Cardiac septum (tissue), 1 donor: ENCODE measurements around the gene KCNJ6. TPM values are rescaled to one million over a fixed set of nuclear protein-coding genes. Genes with fewer than 3 reads are reported as not detected.
A peak's percentile ranks its signal among the peaks of the same experiment; 100 is the strongest.
"Not testable (repeated sequence)": the region's sequence is repeated elsewhere in the genome, so short reads cannot be mapped to it uniquely, and the experiment has no call there.

Experiments used
- DNase-seq: peaks from one replicate; pipeline ENCODE4 v3.0.0-alpha.2; 2020; ENCODE audit warnings: low spot score
- intact Hi-C: fragments of 100-400 bp; cut with DNase I; formaldehyde crosslinking; loops from one replicate; pipeline ENCODE4 v1.14.0; 2022
- total RNA-seq: library from RNA; stranded (reverse); fragmentation: NEBNext Ultra II Directional; extraction: Animal tissue kit (Norgen Biotek cat#: 25700); gene quantifications from one replicate; pipeline ENCODE4 v1.2.1, GENCODE V29; 2021
- donor health status: DM: no; HTN: no; CAD: no.

KCNJ6 gene
- total RNA-seq, 1 donor from 2014 or later = not detected

DNA sequence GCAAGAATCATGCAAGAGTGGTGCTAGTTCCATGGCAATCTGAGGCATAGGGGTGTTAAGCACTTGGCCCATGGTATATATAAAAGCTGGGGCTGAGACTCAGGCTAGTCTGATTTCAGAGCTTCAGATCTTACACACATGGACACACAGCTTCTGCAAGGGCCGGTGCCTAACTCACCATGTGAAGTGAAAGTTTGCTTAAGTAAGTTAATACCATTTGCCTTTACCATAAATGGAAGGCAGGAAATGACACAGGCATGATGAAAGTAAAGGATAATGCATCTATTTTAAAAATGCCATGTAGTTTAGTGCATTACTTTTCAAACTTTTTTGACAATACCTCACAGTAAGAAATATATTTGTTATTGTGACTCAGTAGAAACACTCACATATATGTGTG, 122.6 kb downstream of the KCNJ6 start:
- no peak for DNase-seq
- intact Hi-C loops = no loop called here

GRCh38 chr21:37792046-37792445, 124.2 kb downstream of the KCNJ6 start:
- intact Hi-C loops = no loop called here
- DNase-seq = no peak

GRCh38 chr21:37790905-37791304, 125.4 kb downstream of the KCNJ6 start:
- intact Hi-C loops = no loop called here
- no peak for DNase-seq

GRCh38 chr21:37788503-37788902, 127.8 kb downstream of the KCNJ6 start:
- intact Hi-C loops = no loop called here
- DNase-seq = no peak

DNA sequence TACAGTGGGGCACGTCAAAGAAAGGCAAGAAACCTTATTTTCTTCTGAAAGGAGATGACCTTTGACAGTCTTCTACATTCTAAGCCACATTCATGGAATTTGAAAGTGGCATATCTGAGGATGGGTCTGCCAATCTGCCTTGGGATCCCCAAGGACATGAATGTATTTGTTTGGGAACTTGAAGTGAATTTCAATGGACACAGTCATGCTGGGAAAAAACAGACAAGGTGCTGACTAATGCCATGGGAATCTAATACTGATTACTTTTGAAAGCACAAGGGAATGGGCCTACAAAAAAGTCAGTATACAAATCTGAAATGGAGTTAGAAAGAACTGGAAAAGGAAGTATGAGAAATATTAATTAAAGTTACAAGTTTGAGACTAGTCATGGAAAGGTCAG, 128.8 kb downstream of the KCNJ6 start:
- intact Hi-C loops = no loop called here

GRCh38 chr21:37784591-37785318, 131.5 kb downstream of the KCNJ6 start:
- intact Hi-C loops = no loop called here
- DNase-seq = no peak

More for the DNA sequence above, 128.8 kb downstream of the KCNJ6 start:
- no peak for DNase-seq

GRCh38 chr21:37783016-37783415, 133.2 kb downstream of the KCNJ6 start:
- intact Hi-C loops = no loop called here
- no peak for DNase-seq

DNA sequence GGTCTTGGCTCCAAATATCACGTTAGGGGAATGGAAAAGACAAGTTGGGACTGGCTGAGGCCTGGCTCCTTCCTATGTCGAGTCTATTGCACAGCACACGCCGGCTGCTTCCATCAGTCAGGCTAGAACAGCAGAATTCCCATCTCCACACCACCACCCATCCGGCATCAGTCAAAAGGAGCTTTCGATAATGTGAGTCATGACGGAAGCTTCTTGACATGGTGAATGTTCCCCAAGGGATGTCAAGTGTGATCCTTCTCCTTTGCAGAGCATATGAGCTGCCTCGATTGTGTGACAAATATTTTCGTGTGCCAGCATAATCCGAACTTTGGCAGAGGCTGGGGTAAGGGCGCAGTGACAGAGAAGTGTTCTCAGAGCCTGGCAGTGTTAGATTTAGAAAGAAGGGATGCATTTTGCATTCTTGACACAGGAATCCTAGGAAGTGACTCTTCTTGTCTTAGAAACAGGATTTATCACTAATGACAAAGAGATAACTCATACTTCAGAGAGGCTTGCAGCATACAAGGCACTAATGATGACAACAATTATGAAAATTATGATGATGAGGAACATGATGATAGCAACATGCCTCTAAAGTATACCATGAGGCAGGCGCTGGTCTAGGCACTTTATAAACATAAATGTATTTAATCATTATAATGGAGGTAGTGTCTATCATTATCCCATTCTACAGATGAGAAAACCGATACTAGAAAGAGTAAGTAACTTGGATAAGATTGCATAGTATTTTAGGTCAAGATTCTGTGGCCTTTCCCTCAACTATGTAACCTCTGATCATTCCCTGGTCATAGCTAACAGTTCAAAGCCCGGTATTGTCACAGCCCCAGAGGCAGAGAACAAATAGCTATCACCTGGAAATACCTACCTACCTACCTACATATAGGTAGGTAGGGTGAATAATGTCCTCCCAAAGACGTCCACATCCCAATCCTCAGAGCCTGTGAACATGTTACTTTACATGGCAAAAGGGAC, 135.0 kb downstream of the KCNJ6 start:
- DNase-seq = no peak
- intact Hi-C loops = no loop called here

DNA sequence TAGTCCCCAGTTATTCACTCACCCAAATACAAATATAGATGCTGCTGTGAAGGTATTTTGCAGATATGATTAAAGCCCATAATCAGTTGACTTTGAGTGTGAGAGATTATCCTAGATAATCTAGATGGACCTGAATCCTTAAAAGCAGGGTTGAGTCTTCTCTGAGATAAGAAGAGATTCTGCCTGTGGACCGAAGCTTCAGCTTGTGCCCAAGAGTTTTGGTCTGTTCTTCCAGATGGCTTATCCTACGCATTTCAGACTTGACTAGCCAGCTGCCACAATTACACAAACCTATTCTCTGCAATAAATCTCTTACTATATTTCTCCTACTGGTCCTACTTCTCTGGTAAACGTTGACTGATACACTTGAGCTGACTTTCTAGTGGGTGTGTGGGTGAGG, 145.1 kb downstream of the KCNJ6 start:
- intact Hi-C loops = no loop called here
- DNase-seq = no peak

DNA sequence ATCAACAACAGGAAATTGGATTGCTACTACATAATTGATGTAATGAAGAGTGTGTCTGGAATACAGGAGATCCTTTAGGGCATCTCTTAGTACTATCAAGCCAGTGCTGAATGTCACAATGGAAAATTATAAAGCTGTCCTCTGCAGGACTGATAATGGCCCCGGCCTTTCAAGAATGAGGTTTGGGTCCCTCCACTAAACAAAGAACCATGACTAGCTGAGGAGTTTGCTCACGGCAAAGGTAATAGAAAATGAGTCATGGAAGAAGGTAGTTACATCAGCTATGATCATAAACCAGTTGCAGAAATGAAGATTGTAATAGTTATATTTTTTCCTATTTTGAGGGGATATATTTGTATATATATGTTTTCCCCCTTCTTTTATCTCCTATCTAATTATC, 145.8 kb downstream of the KCNJ6 start:
- no peak for DNase-seq
- intact Hi-C loops = no loop called here

- no peak for DNase-seq
- intact Hi-C loops = no loop called here
Observed at GRCh38 chr21:37769656-37770055, 146.6 kb downstream of the KCNJ6 start.

GRCh38 chr21:37767984-37768383, 148.3 kb downstream of the KCNJ6 start:
- intact Hi-C loops = no loop called here
- no peak for DNase-seq

DNA sequence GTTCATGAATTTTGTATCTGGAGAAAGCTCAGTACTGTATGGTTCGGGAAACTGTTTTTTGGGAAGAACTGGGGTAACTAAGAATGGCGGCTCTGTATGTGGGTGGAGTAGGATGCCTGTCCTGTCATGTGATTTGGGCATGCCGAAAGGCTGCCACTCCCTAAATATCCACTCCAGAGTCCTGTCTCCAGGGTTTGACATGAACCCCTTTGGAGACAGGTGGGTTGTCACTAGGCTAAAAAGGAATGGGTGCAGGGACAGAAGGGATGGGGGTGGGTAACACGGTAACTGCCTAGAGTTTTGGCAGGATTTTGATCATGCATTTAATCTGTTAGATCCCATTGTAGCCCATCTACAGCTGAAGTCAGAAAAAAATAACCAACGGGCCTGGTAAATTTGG, 150.1 kb downstream of the KCNJ6 start:
- intact Hi-C loops = no loop called here
- no peak for DNase-seq

- intact Hi-C loops = no loop called here
- DNase-seq = no peak
Observed at GRCh38 chr21:37765221-37765900, 150.9 kb downstream of the KCNJ6 start.

DNA sequence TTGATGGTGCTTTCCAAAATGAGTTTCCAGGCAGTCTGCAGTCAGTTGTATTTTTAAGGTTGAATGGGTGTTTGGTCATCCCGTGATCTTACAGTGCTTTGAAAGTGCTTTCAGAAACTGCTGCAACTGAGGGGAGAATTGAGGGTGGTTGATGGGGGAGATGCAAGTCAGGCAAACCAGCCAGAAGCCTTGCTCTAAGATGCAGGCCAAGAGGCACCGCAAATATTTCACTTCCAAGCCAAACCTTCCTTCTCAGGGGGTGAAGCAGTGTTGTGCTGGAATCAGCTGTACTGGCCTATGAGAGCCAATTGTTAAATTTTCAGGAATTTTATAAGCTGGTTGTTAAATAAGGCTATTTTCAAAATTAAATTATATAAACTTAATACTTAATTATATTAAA, 151.6 kb downstream of the KCNJ6 start:
- DNase-seq = no peak
- intact Hi-C loops = no loop called here

GRCh38 chr21:37763298-37763697, 153.0 kb downstream of the KCNJ6 start:
- no peak for DNase-seq
- intact Hi-C loops = no loop called here

DNA sequence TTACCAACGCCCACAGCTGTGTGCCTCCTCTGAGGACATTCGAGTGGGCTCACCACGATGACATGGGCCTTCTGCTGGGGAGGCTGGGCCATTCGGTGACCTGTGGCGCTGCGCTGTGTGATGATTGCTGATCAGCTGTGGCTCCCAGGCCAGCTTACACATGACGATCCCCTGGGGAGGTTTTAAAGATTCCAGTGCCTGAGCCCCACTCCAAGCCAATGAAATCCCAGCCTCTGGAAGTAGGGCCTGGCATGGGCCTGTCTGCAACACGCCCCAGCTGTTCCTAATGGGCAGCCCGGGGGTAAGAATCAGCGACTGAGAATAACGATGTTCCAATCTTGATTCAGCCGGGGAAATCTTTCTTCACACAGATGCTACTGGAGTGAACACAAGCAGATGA, 153.7 kb downstream of the KCNJ6 start:
- intact Hi-C loops = no loop called here
- no peak for DNase-seq

DNA sequence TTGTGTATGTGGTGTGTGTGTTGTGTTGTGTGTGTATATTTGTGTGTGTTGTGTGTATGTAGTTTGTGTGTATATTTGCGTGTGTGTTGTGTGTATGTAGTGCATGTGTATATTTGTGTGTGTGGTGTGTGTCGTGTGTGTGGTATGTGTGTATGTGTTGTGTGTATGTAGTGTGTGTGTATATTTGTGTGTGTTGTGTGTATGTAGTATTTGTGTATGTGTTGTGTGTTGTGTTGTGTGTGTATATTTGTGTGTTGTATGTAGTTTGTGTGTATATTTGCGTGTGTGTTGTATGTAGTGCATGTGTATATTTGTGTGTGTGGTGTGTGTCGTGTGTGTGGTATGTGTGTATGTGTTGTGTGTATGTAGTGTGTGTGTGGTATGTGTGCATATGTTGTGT, 154.9 kb downstream of the KCNJ6 start:
- DNase-seq, intact Hi-C loops: not testable (repeated sequence)

- intact Hi-C loops = no loop called here
- DNase-seq = no peak
Observed at GRCh38 chr21:37759777-37760176, 156.5 kb downstream of the KCNJ6 start.

GRCh38 chr21:37758982-37759381, 157.3 kb downstream of the KCNJ6 start:
- intact Hi-C loops = no loop called here
- DNase-seq = peak; percentile 86
